Activated gamma-delta T cell treated with Interleukin-2 at 50 U/mL for 16 hours (primary cell): ENCODE measurements around the gene RAB36.
A peak's percentile ranks its signal among the peaks of the same experiment; 100 is the strongest.

ENCODE experiments used
- DNase-seq: peaks from one replicate; pipeline ENCODE4 v3.0.0-alpha.2; 2020

Gene RAB36

GRCh38 chr22:23109079-23109347, 36.3 kb upstream of the RAB36 start:
- DNase-seq: no peak

- DNase-seq: no peak
Observed at GRCh38 chr22:23109441-23109978, 35.8 kb upstream of the RAB36 start.

GRCh38 chr22:23110190-23110921, 34.9 kb upstream of the RAB36 start:
- DNase-seq: no peak

GRCh38 chr22:23110922-23111527, 34.3 kb upstream of the RAB36 start:
- no peak for DNase-seq

- no peak for DNase-seq
Observed at GRCh38 chr22:23112472-23113012, 32.7 kb upstream of the RAB36 start.

- DNase-seq: no peak
Observed at GRCh38 chr22:23113067-23113846, 32.0 kb upstream of the RAB36 start.

GRCh38 chr22:23113847-23114720, 31.2 kb upstream of the RAB36 start:
- DNase-seq: no peak

GRCh38 chr22:23114721-23115020, 30.6 kb upstream of the RAB36 start:
- no peak for DNase-seq

- no peak for DNase-seq
Observed at GRCh38 chr22:23115369-23115768, 29.9 kb upstream of the RAB36 start.

GRCh38 chr22:23115825-23116494, 29.3 kb upstream of the RAB36 start:
- no peak for DNase-seq

GRCh38 chr22:23116506-23117263, 28.6 kb upstream of the RAB36 start:
- DNase-seq: no peak

GRCh38 chr22:23117275-23117674, 28.0 kb upstream of the RAB36 start:
- DNase-seq: no peak

GRCh38 chr22:23117891-23118646, 27.2 kb upstream of the RAB36 start:
- no peak for DNase-seq

- DNase-seq: no peak
Observed at GRCh38 chr22:23118647-23119493, 26.4 kb upstream of the RAB36 start.

- DNase-seq: peak; percentile 26
Observed at GRCh38 chr22:23119494-23120414, 25.5 kb upstream of the RAB36 start.

GRCh38 chr22:23120415-23120899, 24.8 kb upstream of the RAB36 start:
- no peak for DNase-seq

- no peak for DNase-seq
Observed at GRCh38 chr22:23121000-23121421, 24.3 kb upstream of the RAB36 start.

- no peak for DNase-seq
Observed at GRCh38 chr22:23121424-23121823, 23.9 kb upstream of the RAB36 start.
